ENCODE data around the gene LDB3.
A peak's percentile ranks its signal among the peaks of the same experiment; 100 is the strongest.

Gene LDB3

GRCh38 chr10:86685416-86685815, 17.1 kb downstream of the LDB3 start:
- no peak for DNase-seq (ENCODE audit: low read depth in 2 of 3, low spot score in 1 of 3)

DNA sequence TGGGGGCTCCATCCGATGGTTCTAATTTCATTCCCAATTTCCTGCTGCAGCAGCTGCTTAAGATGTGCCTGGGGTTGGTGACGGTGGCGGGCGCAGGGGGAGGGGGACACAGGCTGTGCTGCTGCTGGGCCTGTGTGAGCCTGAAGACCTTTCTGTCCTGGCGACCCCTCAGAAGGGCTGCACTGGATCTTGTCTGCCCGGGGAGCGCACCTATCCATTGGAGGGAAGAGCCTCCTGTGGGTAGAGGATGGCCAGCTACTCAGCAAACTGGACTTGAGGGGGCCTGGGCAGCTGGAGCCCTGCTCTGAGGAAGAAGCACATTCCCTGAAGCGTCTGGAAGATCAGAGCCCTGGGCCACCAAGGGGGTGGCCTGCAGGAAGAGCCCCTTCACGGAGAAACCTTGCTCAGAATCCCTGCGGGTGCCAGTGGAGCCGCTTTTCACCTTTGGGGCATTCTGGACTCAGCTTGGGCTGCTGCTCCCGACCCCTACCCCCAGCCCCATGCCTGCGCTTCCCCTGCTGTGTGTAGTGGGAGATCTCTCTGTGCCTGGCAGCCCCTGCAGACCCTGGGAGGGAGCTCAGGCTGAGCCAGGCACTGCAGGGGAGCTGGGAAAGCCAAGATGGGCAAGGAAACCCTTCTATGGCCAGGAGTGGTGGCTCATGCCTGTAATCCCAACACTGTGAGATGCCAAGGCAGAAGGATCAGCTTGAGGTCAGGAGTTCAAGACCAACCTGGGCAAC, 17.8 kb downstream of the LDB3 start:
- no peak for DNase-seq (ENCODE audit: low read depth in 2 of 3, low spot score in 1 of 3)

DNA sequence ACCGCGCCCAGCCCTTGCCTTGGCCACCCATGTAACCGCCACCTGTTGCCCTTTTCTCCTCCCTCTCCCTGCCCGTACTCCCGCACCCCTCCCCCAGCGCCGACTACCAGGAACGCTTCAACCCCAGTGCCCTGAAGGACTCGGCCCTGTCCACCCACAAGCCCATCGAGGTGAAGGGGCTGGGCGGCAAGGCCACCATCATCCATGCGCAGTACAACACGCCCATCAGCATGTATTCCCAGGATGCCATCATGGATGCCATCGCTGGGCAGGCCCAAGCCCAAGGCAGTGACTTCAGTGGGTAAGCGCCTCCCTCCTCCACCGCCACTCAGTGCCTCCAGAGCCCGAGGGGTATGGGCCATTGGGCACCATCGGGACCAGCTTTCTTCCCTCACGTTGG, 18.7 kb downstream of the LDB3 start:
- DNase-seq (ENCODE audit: low read depth in 2 of 3, low spot score in 1 of 3) = no peak

DNA sequence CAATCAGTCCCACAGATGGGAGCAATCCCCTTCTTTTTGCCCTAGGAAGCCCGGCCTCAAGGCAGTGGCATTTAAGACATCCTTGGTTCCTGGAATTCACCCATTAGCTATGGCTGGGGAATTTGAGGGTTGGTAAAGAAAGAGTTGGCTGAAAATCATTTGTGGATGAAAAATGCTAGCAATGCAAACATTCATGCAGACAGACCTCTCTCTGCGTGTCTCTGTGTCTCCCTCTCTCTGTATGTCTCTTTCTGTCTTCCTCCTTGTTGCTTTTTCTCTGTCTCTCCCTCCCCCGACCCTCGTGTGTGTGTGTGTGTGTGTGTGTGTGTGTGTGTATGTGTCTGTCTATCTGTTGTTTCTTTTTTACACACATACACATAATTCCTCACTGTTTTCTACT, 19.4 kb downstream of the LDB3 start:
- DNase-seq (ENCODE audit: low read depth in 2 of 3, low spot score in 1 of 3) = no peak

GRCh38 chr10:86688398-86688921, 20.1 kb downstream of the LDB3 start:
- DNase-seq (ENCODE audit: low read depth in 2 of 3, low spot score in 1 of 3) = peak; percentile 29 to 46 (median 40)

GRCh38 chr10:86689146-86689545, 20.8 kb downstream of the LDB3 start:
- DNase-seq (ENCODE audit: low read depth in 2 of 3, low spot score in 1 of 3) = no peak

DNA sequence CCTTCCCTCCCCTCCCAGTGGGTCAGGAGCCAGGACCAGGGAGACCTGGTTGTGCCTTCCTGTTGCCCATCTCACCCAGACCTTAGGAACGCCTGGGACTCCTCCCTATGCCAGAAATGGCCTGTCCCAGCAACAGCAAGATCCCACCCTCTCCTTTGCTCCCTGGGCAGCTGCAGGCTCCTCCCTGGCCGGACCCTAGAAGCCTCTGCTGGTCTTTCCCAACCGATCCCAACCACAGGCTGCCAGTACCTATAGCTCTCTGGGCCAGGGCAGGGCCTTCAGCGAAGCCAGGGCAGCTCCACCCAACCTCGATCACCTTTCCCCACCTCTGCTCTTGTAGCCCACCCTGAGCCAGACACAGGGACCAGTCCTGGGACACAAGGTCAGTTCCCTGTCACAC, 21.9 kb downstream of the LDB3 start:
- no peak for DNase-seq (ENCODE audit: low read depth in 2 of 3, low spot score in 1 of 3)

GRCh38 chr10:86690657-86691084, 22.4 kb downstream of the LDB3 start:
- DNase-seq (ENCODE audit: low read depth in 2 of 3, low spot score in 1 of 3) = no peak

DNA sequence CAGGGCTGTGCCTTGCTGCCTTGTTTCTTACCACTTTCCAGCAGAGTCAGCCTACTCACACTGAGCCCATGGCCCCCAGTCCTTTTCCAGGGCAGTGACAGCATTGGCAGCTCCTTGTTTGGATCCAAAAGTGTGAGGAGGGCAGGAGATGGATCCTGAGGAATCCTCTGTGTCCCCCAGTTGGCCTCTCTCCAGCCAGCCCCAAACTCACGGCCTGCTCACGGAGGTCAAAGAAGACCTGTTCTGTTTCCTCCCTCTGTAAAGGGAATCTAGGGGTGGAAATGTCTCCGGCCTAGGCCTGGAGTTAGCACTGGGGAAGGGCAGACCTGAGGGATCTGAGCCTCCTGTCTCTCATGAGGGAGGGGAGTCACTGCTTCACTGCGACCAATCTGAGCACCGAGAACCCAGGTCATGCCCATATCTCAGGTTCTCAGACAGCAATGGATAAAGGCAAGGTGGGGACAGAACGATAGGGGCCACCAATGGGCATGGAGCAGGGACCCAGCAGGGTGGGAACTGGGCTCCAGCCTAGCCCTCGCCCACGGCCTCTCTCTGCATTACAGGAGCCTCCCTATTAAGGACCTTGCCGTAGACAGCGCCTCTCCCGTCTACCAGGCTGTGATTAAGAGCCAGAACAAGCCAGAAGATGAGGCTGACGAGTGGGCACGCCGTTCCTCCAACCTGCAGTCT, 23.2 kb downstream of the LDB3 start:
- DNase-seq (ENCODE audit: low read depth in 2 of 3, low spot score in 1 of 3) = no peak

DNA sequence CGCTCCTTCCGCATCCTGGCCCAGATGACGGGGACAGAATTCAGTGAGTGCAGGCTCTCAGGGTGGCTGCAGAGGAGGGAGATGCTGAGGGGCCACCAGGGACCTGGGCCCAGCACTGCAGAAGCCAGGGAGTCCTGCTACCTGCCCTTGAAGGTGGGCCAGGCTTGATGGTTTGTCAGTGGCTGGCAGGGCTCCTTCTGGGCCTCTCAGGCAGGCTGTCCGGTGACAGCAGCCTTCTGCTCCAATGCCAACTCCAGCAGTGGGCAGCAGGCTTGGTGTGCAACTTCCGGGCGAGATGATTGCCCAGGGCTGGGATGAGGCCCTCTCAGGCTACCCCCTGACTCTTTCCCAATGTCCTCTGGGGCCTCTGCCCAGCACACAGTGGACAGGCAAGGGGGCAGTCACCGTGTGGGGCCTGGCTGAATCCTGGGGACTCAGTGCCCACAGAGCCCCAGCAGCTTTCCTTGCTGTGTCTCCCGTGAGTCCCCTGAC, 23.8 kb downstream of the LDB3 start:
- no peak for DNase-seq (ENCODE audit: low read depth in 2 of 3, low spot score in 1 of 3)

DNA sequence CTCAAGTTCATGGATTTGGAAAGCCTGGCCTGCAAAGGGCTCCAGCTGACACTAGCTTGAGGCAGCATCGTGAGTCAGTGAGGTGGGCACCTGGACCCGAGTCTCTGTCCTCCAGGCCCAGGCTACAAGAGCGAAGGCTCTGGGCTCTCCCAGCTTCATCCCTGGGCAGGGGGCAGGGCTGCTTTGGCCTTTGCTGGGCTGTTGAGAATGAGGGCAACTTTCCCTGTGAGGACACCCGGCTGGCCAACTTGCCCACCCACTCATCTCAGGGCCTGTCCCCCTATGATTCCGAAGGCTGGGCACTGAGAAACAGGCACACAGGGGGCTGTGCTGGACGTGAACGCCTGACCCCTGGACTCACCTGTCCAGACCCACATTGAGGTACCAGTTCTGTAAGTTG, 24.4 kb downstream of the LDB3 start:
- no peak for DNase-seq (ENCODE audit: low read depth in 2 of 3, low spot score in 1 of 3)

DNA sequence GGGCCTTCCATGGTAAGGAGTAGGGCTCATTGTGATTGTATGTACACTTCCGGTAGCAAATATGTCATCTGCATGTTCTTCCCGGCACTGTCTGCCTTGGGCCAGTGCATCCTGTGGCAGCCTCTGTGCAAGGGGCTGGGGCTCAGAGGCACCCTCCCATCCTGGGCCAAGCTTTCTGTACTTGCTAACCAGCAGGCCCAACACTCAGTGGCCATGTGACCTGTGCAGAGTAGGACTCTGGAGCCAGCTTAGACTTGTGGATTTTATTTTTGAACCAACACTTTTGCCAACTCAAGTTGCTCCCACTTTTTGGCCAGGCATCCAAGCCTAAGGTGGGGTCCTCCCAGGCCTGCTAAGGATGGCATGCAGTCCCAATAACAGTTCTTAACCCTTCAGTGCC, 25.0 kb downstream of the LDB3 start:
- no peak for DNase-seq (ENCODE audit: low read depth in 2 of 3, low spot score in 1 of 3)

GRCh38 chr10:86693721-86694369, 25.5 kb downstream of the LDB3 start:
- DNase-seq (ENCODE audit: low read depth in 2 of 3, low spot score in 1 of 3) = peak in 1 of 3 donors; percentile 22

DNA sequence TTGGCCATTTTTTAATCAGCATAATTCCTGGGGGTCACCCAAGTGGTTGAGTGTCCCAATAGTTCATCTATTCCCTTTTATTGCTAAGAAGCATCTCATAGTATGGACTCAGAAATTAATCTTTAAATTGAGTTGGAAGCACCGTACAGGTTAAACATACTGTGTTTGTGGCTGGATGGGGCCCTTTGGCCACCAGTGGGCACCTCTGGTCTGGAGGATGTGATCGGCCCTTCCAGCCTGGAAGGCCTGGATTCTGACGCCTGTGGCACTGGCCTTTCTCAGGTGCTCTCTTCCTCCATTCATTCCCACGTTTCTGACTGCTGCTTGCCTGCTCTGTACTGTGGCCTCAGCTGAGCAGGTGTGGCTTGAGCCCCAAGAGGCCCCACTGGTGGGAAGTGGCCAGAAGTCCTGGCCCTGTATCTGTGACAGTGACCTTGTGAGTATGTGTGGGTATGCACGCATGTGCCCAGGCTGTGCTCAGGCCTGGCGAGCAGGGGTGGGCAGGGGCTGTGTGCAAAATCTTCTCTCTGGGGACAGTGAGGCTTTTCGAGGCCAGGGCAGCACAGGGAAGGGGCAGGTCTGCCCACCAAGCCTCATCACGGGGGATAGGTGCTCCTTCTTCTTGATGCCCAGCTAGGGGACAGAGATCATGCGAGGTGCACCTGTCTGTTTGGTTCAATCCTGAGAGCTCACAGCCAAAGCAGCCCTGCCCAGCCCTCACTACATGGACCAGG, 30.1 kb downstream of the LDB3 start:
- no peak for DNase-seq (ENCODE audit: low read depth in 2 of 3, low spot score in 1 of 3)

- no peak for DNase-seq (ENCODE audit: low read depth in 2 of 3, low spot score in 1 of 3)
These were observed 30.8 kb downstream of the LDB3 start for GRCh38 chr10:86699125-86699524.

DNA sequence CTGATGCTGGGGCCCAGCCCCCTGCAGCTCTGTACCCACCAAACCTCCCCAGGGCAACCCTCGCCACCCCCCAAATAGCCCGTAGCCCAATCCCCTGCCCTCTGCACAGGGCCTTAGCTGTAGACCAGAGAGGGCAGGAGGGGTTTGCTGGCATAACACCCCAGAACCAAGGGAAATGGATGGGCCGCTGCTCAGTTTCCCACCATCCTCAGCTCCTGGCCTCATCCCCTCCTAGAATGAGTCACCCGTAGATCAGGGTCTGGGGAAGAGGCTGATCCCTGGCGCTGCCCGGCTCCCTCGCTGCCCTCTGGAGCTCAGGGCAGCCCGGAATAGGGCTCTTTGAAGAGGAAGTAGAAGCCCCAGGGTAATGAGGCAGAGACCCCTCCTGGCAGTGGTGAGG, 31.2 kb downstream of the LDB3 start:
- no peak for DNase-seq (ENCODE audit: low read depth in 2 of 3, low spot score in 1 of 3)

DNA sequence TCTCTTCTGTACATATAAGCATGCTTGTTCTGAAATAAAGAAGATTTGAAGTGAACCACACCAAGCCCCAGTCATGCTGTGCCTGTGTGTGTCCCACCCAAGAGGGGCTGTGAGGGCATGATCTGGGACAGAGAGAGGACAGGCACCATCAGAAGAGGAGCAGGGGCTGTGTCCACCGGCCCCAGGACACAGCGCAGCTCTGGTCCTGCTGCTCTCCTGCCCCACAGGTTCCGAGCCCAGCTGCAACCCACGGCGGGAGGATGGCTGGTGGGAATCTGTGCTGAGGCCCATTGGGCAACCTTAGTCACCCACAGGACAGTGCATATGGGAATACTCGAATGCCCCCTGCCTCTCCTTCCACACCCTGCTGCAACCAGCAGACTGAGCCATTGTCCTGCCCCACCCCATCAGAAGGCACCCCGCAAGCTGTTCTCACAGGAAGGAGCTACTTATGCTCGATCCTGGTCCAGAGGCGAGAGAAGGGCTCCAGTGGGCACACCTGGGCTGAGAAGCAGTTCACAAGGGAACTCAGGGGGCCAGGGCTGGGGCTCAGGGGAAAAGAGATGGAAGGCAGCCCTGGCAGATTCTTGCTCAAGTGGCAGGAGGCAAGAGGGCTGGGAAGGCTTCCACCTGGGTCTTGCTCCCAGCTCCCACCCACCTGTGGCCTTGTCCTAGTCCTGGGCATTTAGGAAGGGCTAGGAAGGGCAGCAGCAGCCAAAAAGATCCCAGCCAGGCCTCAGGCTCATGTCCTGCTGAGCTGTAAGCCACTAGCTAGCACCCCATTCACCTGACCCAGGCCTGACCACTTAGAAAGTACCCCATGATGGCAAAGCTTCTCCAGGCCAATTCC, 31.9 kb downstream of the LDB3 start:
- DNase-seq (ENCODE audit: low read depth in 2 of 3, low spot score in 1 of 3) = no peak

GRCh38 chr10:86700851-86701617, 32.7 kb downstream of the LDB3 start:
- no peak for DNase-seq (ENCODE audit: low read depth in 2 of 3, low spot score in 1 of 3)

GRCh38 chr10:86703176-86703575, 34.9 kb downstream of the LDB3 start:
- DNase-seq (ENCODE audit: low read depth in 2 of 3, low spot score in 1 of 3) = no peak

GRCh38 chr10:86705139-86705538, 36.8 kb downstream of the LDB3 start:
- DNase-seq (ENCODE audit: low read depth in 2 of 3, low spot score in 1 of 3) = no peak

Data from stimulated activated CD4-positive, alpha-beta T cell treated with anti-CD3 and anti-CD28 coated beads, Interleukin-12 subunit alpha, Interleukin-12 subunit beta, amount 100 ng/mL, for 48 hours (primary cell).